ENCODE results near the gene ATP9B. TPM values are rescaled to one million over a fixed set of nuclear protein-coding genes. Genes with fewer than 3 reads are reported as not detected.

Gene ATP9B
- total RNA-seq, 1 experiment from 2014 or later, result 8.6 TPM

- no peak overlapping the region for H3K27ac ChIP-seq
- H3F3A ChIP-seq (ENCODE audit: insufficient read depth, low read depth), result no peaks in the 10 kb centered on the region
- DNase-seq, result no peak
- no peak overlapping the region for H2AFZ ChIP-seq
- H3K4me3 ChIP-seq, result no peak overlapping the region
- CTCF ChIA-PET, result no interaction called here
- H3K36me3 ChIP-seq (ENCODE audit: low read depth), result no peaks in the 10 kb centered on the region
- POLR2A ChIA-PET (ENCODE audit: unreplicated experiment), result no interaction called here
- no TSS peak for BruUV-seq (replicated peaks)
- H3K27me3 ChIP-seq (ENCODE audit: insufficient read depth, low read depth), result no peaks in the 10 kb centered on the region
- TF ChIP-seq EZH2 (IDR thresholded peaks at IDR 0.05; ENCODE audit: low read depth) (no peak), CTCF (conservative IDR thresholded peaks at IDR 0.05) (no peak)
- H3K4me1 ChIP-seq (replicated peaks; ENCODE audit: insufficient read depth), result no peaks in the 10 kb centered on the region
- H3K9me2 ChIP-seq (ENCODE audit: insufficient read depth), result no peaks in the 10 kb centered on the region
- no peaks in the 10 kb centered on the region for H4K20me1 ChIP-seq (ENCODE audit: insufficient read depth)
- no peaks in the 10 kb centered on the region for H3K9me3 ChIP-seq (ENCODE audit: insufficient read depth, low read depth)
- H3K79me2 ChIP-seq (ENCODE audit: low read depth), result no peaks in the 10 kb centered on the region
- intact Hi-C loops (cut with micrococcal nuclease; ENCODE audit: unreplicated experiment), result no loop called here
- no peak overlapping the region for H3K4me2 ChIP-seq
Measured at GRCh38 chr18:79117788-79118187, 48.6 kb downstream of the ATP9B start.

- intact Hi-C loops (cut with micrococcal nuclease; ENCODE audit: unreplicated experiment), result no loop called here
- Histone ChIP-seq H3K27me3 (ENCODE audit: insufficient read depth, low read depth) (no peaks in the 10 kb centered on the region), H4K20me1 (ENCODE audit: insufficient read depth) (no peaks in the 10 kb centered on the region), H3K9me3 (ENCODE audit: insufficient read depth, low read depth) (no peaks in the 10 kb centered on the region), H3K27ac (no peak overlapping the region), H3K36me3 (ENCODE audit: low read depth) (no peaks in the 10 kb centered on the region), H3K9me2 (ENCODE audit: insufficient read depth) (no peaks in the 10 kb centered on the region), H2AFZ (no peak overlapping the region), H3F3A (ENCODE audit: insufficient read depth, low read depth) (no peaks in the 10 kb centered on the region), H3K4me3 (no peak overlapping the region), H3K4me1 (replicated peaks; ENCODE audit: insufficient read depth) (no peaks in the 10 kb centered on the region), H3K79me2 (ENCODE audit: low read depth) (no peaks in the 10 kb centered on the region), H3K4me2 (no peak overlapping the region)
- DNase-seq, result no peak
- ChIA-PET POLR2A (ENCODE audit: unreplicated experiment) (no interaction called here), CTCF (no interaction called here)
- TF ChIP-seq CTCF (conservative IDR thresholded peaks at IDR 0.05) (no peak), EZH2 (IDR thresholded peaks at IDR 0.05; ENCODE audit: low read depth) (no peak)
- BruUV-seq (replicated peaks), result no TSS peak
Measured at GRCh38 chr18:79118797-79119196, 49.6 kb downstream of the ATP9B start.

- ChIA-PET CTCF (no interaction called here), POLR2A (ENCODE audit: unreplicated experiment) (no interaction called here)
- H2AFZ ChIP-seq, result no peak overlapping the region
- no peaks in the 10 kb centered on the region for H3K9me3 ChIP-seq (ENCODE audit: insufficient read depth, low read depth)
- H3K79me2 ChIP-seq (ENCODE audit: low read depth), result no peaks in the 10 kb centered on the region
- no peak overlapping the region for H3K27ac ChIP-seq
- no TSS peak for BruUV-seq (replicated peaks)
- DNase-seq, result no peak
- H3K4me1 ChIP-seq (replicated peaks; ENCODE audit: insufficient read depth), result no peaks in the 10 kb centered on the region
- no peaks in the 10 kb centered on the region for H3K27me3 ChIP-seq (ENCODE audit: insufficient read depth, low read depth)
- H3K4me2 ChIP-seq, result no peak overlapping the region
- intact Hi-C loops (cut with micrococcal nuclease; ENCODE audit: unreplicated experiment), result no loop called here
- no peaks in the 10 kb centered on the region for H4K20me1 ChIP-seq (ENCODE audit: insufficient read depth)
- no peak overlapping the region for H3K4me3 ChIP-seq
- no peaks in the 10 kb centered on the region for H3F3A ChIP-seq (ENCODE audit: insufficient read depth, low read depth)
- TF ChIP-seq EZH2 (IDR thresholded peaks at IDR 0.05; ENCODE audit: low read depth), result no peak
- TF ChIP-seq CTCF (conservative IDR thresholded peaks at IDR 0.05), result no peak
- no peaks in the 10 kb centered on the region for H3K36me3 ChIP-seq (ENCODE audit: low read depth)
- H3K9me2 ChIP-seq (ENCODE audit: insufficient read depth), result no peaks in the 10 kb centered on the region
Measured at GRCh38 chr18:79121746-79122474, 52.7 kb downstream of the ATP9B start.

Measured in PC-9 (cell line).